ENCODE measurements around the gene ST6GALNAC3.

The ST6GALNAC3 gene

DNA sequence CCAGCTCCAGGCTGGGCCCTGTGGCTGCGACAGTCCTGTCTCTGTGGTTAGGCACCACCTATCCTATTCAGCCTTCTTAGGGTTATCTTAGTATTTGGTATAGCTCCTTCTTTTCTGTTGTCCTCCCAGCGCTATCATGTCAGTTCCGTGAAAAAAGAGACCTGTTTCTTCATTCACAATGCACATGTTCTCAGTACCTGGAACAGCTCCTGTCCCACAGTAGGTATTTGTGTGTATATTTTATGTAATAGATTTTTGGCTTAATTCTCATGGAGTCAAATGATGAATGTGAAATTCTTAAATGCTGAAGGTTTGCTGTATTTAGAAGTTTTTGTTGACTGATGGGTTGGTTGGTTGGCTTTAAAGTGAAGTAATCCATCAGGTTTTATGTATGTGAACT lies 279.7 kb downstream of the ST6GALNAC3 start:
- DNase-seq = no peak

DNA sequence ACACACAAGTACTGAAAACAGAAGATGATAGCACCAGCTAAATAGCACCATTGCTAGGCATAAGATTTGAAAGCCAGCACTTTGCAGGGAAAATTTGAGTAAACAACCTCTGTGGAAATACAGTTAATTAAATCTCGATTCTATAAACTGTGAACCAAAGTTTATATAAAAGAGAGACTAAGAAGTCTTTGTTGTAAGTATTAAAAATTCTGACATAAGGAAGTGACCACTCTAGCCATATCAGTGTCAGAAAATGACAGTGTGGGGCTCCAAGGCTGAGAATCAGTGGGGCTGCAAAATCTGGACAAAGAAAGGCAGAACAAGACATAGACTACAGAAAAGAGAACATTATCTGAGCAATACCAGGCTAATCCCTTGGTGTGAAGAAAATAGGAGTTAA lies 292.2 kb downstream of the ST6GALNAC3 start:
- DNase-seq = no peak

DNA sequence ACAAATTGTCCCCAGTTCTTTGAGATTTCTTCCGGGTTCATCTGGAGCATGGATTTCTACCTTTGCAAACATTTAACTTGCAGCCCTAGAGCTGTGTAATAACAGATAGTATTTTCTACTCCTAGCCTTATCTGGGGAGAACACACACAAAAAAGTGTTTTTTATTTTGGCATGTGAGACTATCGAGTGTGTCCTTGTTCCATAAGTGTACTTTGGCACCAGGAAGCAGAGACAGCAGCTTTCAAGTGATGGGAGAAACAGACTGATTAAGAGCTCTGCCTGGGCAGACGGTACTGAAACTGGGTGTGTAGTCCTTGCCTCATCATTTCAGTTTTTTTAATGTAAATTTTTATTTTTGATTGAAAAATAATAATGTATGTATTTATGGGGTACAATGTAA lies 297.4 kb downstream of the ST6GALNAC3 start:
- DNase-seq = no peak

DNA sequence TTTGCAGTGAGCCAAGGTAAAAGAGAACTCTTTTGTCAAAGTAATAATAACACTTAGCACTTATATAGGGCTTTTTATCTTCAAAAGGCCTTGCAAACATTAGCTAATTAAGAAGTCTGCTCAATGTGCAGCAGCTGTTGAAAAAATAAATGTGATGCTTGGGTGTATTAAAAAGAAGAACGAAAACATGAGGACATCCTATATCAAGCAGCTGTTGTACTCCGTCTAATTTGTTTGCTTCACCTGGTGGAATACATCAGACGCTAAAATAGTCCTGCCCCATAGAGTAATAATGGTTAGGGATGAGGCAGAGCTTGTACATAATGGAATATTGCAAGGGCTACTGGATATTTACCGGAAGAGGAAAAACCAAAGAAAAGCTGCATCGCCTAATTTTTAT lies 299.5 kb downstream of the ST6GALNAC3 start:
- DNase-seq = no peak

DNA sequence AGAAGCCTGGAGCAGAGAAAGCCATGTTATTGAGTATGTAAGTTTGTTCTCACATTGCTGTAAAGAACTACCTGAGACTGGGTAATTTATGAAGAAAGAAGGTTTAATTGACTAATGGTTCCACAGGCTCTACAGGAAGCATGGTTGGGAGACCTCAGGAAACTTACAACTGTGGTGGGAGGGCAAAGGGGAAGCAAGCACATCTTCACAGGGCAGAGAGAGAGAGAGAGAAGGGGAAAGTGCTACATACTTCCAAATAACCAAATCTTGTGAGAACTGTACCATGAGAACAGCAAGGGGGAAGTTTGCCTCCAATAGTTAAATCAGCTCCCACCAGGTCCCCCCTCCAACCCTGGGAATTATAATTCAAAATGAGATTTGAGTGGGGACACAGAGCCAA lies 302.7 kb downstream of the ST6GALNAC3 start:
- DNase-seq = no peak

DNA sequence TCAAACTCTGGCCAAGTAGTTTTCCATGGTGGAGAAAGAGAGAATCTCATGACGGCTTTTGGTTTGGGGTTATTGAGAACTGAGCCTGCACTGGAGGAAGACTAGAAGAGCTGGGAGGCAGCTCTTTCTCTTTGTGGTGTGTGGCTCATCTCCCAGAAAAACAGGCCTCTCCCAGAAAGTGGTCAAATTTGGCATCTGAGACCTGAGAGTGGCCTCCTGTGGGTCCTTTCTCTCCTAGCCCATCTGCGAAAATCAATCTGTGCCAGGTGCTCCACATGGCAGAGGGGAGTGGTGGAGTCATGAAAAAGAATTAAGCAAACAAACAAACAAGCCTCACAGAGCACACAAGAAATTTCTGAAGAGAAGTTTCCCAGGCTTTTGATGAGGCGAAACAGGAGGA lies 305.0 kb downstream of the ST6GALNAC3 start:
- DNase-seq = no peak

DNA sequence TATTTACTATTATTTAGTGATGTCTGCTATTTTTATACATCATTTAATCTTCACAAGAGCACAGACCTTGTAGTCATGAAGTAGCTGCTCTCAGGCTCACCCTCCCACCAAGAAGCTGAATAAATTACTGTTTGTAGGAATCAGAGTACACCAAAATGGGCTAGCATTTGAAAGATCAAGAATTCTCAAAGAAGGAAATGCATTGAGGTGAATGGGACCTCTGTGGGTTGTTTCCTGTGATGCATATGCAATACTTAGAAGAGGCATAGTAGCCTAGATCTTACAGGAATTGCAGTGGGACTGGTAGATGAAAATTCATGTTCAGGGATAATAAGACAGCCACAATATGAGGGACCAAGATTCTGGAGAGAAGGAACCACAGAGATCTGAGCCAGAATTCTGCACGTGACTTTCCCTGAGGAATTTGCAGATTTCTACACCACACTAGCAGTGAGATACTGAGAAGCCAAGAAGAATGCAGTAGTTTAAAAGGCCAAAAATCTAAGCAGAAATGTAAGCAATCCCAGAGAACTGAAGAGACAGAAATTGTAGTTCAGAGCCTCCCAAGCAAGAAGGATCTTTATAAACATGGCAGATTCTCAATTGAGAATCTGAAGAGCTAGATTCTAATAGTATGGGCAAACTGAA lies 307.0 kb downstream of the ST6GALNAC3 start:
- no peak for DNase-seq

DNA sequence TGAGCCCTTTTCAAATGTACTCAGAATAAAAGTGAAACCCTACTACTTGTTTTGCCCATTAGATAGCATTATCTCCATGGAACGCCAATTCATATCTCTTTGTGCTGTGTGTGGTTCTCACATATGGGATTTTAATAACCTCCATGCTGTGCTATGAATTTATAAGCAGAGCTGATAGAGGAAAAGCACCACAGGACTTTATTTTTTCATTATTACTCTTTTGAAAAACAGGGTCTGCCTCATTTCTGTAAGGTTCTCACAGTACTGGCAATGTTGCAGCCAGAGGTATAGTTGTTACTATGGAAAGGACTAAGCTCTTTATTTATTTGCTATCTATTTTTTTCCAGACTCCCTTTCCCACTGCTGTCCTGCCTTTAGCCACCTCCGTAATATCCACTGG lies 313.7 kb downstream of the ST6GALNAC3 start:
- no peak for DNase-seq

DNA sequence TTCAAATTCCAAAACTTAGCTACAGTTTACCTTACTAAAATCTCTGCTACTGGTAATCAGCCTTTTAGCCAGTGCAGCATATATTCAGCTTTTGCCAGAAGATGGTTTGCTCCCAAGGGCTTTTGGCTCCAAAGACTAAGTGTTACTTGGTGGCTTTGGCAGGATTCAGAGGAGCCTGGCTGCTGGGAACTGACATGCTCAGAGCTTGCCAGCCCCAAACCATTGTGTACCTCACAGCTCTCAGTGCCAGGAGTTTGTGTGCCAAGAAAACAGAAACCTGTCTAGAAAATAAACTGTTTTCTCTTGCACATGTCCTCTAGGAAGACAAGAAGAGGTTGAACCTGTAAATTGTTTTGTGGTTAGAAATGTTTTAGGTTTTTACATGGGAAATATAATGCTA lies 315.9 kb downstream of the ST6GALNAC3 start:
- no peak for DNase-seq

DNA sequence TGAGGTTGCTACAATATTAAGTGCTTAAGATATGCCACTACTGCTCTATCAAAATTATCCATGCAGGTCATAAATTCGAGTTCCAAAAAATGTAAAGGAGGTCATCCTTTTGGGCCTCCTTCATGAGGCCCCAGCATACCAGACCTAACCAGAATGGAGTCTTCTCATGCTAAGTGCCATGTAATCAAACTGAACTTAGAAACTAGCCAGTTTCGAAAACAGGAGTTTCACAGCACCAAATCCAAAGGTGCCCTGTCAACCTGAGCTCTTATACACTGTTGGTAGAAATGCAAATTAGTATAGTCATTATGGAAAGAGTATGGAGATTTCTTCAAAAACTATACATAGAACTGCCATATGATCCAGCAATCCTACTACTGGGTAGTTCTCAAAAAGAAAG lies 320.5 kb downstream of the ST6GALNAC3 start:
- DNase-seq = no peak

DNA sequence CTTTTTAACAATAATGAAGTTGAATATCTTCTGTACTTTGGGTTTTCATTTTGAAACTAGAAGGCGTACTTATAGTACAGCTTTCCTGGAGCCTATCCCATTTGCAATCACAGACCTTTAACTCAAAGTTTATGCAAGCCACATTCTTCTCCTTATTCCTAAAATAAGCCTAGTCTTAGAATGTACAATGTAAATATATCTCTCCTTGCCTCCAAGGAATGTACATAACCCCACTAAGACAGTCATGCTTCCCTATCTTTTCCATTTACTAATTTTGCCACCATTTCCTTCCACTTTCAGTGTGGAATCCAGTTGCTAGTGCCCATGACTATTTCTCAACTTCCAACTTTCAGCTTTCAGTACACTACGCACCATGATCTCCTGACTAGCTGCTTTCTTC lies 327.6 kb downstream of the ST6GALNAC3 start:
- DNase-seq = no peak

DNA sequence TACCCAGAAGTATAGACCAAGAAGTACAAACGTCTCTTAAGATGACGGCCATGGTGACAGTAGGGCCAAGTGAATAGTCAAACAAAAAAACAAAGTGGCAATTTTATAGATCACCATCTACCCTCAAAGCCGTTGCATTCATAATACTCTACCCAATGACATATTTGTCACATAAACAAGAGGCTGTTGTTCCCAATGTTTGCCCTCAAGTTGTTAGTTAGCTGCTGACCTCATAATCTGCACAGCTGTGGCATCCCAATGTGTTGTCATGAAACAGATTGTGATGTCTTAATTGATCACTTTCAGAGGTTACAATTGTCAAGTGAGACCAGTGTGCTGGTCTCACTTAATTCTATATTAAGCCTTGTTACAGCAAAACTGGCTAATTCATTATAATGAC lies 333.8 kb downstream of the ST6GALNAC3 start:
- DNase-seq = no peak

DNA sequence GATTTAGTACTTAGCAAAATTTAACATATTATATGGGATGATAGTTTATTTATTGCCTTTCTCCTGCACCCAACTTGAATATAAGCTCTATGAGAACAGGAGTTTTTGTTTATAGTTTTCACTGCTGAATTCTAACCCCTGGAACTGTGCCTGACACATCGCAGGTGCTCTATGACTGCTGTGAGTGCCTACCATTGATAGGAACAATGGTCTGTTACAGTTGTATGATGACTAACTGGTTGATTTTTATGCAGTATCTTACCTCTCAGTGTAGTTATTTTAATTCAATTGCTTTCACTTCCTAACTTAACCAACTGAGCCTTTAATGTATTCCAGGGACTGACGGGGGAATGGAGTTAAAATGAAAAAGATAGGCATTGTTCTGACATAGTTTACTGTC lies 336.0 kb downstream of the ST6GALNAC3 start:
- no peak for DNase-seq

DNA sequence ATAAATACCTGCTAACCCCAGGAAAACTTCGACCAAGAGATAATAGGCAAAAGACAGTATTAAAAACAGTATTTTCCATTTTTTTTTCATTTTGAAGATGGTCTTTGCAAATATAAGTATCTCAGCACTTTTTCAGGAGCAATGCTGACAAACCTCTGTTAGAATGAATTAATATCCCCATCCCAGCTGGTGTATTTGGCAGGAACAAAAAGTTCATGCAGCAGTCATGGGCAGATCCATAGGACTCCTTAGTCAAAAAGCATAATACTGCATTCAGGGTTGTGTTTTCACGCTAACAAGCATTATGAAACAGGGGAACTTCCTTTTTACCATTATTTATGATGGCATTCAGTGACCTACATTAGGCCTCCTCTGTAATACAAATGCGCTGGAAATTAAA lies 344.0 kb downstream of the ST6GALNAC3 start:
- no peak for DNase-seq

DNA sequence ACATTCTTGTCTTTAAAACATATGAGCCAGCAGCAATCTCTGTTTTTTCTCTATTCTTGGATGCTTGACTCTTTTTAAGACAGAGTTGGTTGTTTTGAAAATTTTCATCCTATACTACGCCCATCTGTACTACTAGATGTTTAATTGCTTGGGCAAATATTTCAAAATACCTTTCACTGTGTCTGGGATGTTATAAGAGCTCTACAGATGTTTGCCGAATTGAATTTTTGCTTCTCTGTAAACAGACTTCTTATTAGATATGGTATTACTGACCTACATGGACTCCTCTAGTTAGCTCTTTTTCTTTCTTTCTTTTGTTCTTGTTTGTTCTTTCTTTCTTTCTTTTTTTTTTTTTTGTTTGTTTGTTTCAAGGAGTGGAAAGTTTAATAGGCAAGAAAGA lies 345.1 kb downstream of the ST6GALNAC3 start:
- DNase-seq = no peak

DNA sequence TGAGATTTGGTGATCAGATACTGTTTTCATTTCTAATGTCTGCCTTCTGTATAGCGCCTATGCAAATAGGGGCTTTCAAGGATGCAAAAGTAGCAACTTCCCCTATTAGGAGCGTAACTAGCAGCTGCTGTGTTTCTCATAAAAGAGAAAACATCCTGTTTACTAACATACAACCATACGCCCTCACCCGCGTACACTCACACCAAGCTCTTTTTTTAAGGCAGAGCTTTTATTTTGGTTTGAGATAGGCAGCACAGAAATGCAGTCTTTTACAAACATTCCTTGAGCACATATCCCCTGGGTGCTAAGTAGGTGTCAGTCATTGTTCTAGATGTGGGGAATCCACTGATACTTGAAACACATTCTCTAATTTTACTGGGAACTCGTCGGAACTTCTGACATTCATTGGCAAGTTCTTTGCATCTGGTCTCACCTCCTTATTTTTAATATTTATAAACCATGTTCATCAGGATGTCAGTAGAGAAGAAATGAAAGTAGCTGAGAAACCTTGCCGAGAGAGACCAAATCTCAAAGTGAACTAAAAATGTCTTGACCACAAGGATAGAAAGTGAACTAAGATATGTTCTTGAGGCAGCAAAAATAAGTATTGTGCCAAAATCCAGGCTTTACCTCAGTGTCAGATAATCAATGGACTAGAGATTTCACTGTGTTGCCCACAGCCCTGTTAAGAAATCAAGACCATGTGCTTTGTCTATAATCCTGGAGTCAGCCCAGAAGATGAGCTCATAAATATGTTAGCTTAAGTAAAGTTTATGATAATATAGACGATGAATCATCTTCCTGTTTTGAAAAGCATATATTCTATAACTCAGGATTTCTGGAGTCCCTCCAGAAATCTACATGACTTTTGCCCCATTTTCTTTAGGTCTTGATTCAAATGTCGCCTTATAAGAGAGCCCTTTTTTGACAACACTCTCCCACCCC lies 350.9 kb downstream of the ST6GALNAC3 start:
- DNase-seq = no peak

DNA sequence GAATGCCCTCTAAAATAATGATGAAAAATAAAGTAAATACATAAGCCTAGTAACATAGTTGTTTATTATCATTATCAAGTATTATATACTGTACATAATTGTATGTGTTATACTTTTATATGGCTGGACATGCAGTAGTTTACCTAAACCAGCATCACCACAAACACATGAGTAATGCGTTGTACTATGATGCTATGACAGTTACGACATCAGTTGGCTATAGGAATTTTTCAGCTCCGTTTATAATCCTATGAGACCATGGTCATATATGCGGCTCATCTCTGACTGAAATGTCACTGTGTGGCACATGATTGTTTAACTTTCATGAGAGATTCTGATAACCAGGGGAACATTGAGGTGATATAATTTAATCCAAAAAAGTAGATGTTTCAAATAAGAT lies 352.1 kb downstream of the ST6GALNAC3 start:
- no peak for DNase-seq

DNA sequence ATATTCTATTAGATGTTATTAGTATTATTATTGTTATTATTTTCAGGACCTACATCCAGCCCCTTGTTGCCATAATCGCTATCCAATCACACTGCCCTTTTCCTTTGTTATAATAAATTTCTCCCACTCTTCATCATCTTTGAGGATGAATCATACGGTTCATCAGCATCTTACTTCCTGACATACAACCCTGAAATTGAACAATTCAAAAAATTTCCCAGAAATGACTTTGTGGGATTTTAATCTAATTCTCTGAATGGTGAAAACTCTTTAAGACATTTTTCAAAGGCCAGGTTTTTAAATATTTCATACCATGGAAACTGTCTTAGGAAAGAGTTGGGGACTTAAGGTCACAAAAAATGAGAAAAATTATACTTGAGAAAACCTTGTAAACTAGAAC lies 353.5 kb downstream of the ST6GALNAC3 start:
- no peak for DNase-seq

DNA sequence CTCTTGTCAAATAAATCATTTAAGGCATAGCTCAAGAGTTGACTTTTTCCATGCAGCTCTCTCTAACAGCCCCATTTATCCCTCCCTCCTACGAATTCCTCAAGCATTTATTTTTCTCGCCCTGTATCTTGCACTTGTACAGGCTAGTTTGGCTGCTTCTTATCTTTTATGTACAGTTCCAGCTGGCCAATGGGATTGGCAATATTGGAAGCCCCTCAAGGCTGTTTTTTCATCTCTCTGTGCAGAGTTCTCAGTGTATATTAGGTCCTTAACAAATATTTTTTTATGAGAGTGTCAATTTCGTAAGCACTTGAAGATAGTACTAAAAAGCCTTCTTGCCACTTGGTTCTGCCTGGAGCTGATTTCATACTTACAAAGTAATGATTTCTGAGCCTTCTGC lies 356.0 kb downstream of the ST6GALNAC3 start:
- DNase-seq = no peak

DNA sequence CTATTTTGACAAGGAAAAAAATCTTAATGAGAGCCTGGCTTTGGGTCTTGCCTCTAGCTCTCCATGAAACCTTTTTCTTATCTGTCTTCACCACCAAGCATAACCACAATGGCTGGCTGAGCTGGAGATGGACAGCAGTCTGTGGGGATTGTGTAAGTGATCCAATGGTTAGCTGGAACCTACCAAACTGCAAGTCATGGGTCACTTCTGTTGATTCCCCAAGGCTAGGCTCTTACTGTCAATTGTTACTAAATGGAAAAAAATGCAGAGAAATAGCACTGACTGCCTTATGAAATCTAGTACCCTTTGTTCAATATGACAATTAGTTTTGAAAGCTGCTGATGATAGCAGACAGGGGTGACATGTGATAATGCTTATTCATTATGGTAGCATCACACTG lies 359.0 kb downstream of the ST6GALNAC3 start:
- DNase-seq = no peak

DNA sequence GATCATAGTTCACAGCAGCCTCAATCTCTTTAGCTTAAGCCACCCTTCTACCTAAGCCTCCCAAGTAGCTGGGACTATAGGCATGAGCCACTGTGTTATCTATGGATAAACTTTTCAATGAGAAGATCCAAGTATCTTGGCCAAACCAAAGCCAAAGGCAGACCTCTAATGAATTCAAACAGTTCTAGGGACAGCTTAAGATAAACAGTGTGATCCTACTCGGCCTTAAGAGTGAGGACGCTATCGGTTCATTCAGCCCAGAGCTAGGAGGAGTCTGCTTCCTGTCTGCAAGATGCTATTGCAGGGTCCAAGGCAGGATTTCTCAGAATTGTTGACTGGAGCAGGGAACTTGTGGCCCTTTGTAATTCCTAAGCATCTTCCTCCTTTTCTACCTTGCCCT lies 368.7 kb downstream of the ST6GALNAC3 start:
- no peak for DNase-seq

DNA sequence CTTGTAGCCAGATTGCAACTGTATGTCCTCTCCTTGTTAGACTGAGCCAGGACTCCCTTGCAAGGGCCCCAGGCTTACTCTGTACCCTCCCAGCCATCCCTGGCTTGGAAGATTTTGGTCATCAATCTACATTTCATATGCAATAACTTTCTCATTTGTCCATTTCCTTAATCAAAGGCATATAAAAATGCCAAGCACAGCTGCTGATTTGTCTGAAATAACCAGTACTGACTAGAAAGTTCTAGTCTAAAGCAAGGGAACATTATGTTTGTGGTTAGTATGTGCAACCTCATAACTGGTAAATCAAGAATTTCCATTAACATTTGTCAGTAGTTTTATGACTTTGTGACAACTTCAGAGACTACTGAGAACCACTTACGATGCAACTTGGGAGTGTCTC lies 370.2 kb downstream of the ST6GALNAC3 start:
- DNase-seq = no peak

DNA sequence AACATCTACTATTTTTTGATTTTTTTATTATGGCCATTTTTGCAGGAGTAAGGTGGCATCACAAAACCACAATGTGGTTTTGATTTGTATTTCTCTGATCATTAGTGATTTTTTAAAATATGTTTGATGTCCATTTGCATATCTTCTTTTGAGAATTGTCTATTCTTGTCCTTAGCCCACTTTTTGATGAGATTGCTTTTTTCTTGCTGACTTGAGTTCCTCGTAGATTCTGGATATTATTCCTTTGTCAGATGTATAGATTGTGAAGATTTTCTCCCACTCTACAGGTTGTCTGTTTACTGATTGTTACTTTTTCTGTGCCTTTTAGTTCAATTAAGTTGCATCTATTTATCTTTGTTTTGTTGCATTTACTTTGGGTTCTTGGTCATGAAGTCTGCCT lies 375.7 kb downstream of the ST6GALNAC3 start:
- no peak for DNase-seq

DNA sequence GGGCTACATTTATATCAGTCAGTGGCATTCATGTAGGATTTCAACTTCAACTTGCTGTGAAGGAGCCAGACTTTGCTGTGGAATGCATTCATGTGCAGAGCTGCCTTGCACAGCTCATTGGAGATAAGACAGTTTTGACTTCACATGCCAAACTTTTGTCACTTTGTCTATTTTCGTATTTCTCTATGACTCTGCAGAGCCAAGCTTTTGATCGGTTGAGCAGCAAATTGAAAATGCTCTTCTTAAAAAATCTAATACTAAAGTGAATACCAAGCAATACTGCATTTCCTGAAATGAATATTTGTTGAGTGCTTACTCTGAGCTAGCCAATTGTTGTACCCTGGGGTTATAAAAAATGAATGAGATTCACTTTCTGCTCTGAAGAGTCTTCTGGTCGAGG lies 388.7 kb downstream of the ST6GALNAC3 start:
- no peak for DNase-seq

DNA sequence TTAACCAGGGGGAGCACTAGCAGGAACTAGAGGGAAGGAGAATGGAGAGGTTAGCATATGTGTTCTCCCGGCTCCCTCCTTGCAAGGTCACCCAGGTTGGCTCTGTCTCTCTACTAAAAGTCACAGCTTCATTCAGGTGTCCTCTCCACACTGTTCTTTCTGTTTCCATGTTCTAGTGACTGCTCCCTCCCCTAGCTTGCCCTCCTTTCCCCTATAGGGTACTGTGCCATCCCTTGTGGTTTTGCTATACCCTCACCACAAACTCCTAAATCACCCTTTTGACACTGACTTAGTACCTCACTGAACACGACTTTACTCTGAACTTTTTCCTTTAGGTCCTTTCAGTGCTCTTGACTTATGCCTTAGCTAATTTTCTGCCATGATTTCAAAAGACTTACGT lies 389.3 kb downstream of the ST6GALNAC3 start:
- no peak for DNase-seq

Data from CD4-positive, alpha-beta T cell treated with Interleukin-4 for 1 hour (primary cell).